Kidney (tissue), 14 donors: Measurements from ENCODE around the gene LILRB4. TPM values are rescaled to one million over a fixed set of nuclear protein-coding genes. Genes with fewer than 3 reads are reported as not detected.
"Not testable (repeated sequence)": the region's sequence is repeated elsewhere in the genome, so short reads cannot be mapped to it uniquely, and the experiment has no call there.

Experiments used
- DNase-seq, 5 donors: peaks; one replicate each; pipeline ENCODE4 v3.0.0-alpha.2; 2013 to 2020
- FAIRE-seq: peaks from 2 replicates; lab custom pipeline; 2012; peaks lifted over from hg19 to GRCh38; lab: Jason Lieb, UNC
- H3K27ac ChIP-seq, 2 donors: one replicate each; pipeline ENCODE4 v1.7.0; 2013; ENCODE audit warnings: low read depth in 2 of 2, low read length in 2 of 2, inconsistent platforms in 1 of 2
- H3K27me3 ChIP-seq: one replicate; pipeline ENCODE4 v1.7.1; 2013; ENCODE audit warnings: low read length, inconsistent platforms; ENCODE audit not compliant: control insufficient read depth, insufficient read depth
- H3K36me3 ChIP-seq, 3 donors: one replicate each; pipeline versions ENCODE4 v1.7.0 to v1.7.1; 2013; ENCODE audit warnings: low read length in 3 of 3, control low read depth in 1 of 3, inconsistent platforms in 1 of 3; ENCODE audit not compliant: insufficient read depth in 3 of 3, control insufficient read depth in 2 of 3
- H3K4me1 ChIP-seq, 3 donors: one replicate each; pipeline versions ENCODE4 v1.7.0 to v1.7.1; 2013; ENCODE audit warnings: low read length in 3 of 3, inconsistent platforms in 1 of 3, low read depth in 1 of 3; ENCODE audit not compliant: control insufficient read depth in 2 of 3, insufficient read depth in 2 of 3
- H3K4me3 ChIP-seq, 3 donors: one replicate each; pipeline versions ENCODE4 v1.7.0 to v1.8.1; 2013; ENCODE audit warnings: low read length in 3 of 3, control low read depth in 1 of 3, inconsistent platforms in 1 of 3
- H3K9ac ChIP-seq, 3 donors: one replicate each; pipeline versions ENCODE4 v1.7.0 to v1.7.1; 2013; ENCODE audit warnings: low read length in 3 of 3, control low read depth in 1 of 3, inconsistent platforms in 1 of 3
- H3K9me3 ChIP-seq, 3 donors: one replicate each; pipeline versions ENCODE4 v1.7.0 to v1.7.1; 2013; ENCODE audit warnings: low read length in 3 of 3, control low read depth in 1 of 3, inconsistent platforms in 1 of 3; ENCODE audit not compliant: control insufficient read depth in 2 of 3, insufficient read depth in 1 of 3
- intact Hi-C: fragments of 100-400 bp; cut with DNase I; formaldehyde crosslinking; loops from one replicate; pipeline ENCODE4 v1.11.1; 2022
- polyA plus RNA-seq: library from polyadenylated mRNA; stranded (reverse); fragments of 350-450 nt; fragmentation: Illumina TruSeq; extraction: RNeasy Lipid Tissue Mini Kit (QIAGEN cat#74804); gene quantifications from one replicate; pipeline ENCODE4 v1.2.3, GENCODE V29; 2014; ENCODE audit warnings: low read depth, low replicate concordance; ENCODE audit not compliant: insufficient read depth
- total RNA-seq: library from RNA; stranded (reverse); fragmentation: NEBNext Ultra II Directional; extraction: Animal tissue kit (Norgen Biotek cat#: 25700); gene quantifications from one replicate; pipeline ENCODE4 v1.2.1, GENCODE V29; 2021
- TF ChIP-seq, protein P1 (sequence below): IDR thresholded peaks from 3 replicates; pipeline ENCODE4 v1.5.1; 2012; ENCODE audit warnings: mild to moderate bottlenecking, moderate library complexity, borderline replicate concordance; ENCODE audit not compliant: insufficient read depth; ENCODE audit errors: extremely low read depth
- donor health status: control.
- donor health status: control.
- donor health status: control.
- donor health status: control.
- donor health status: control.
- donor health status: DM: yes; HTN: yes; CAD: no.
- donor health status: Normal renal cell carcinoma (clear cell type).

Gene LILRB4
- total and polyA plus RNA-seq, 2 donors from 2014 or later: 1.8 to 9.9 TPM

DNA sequence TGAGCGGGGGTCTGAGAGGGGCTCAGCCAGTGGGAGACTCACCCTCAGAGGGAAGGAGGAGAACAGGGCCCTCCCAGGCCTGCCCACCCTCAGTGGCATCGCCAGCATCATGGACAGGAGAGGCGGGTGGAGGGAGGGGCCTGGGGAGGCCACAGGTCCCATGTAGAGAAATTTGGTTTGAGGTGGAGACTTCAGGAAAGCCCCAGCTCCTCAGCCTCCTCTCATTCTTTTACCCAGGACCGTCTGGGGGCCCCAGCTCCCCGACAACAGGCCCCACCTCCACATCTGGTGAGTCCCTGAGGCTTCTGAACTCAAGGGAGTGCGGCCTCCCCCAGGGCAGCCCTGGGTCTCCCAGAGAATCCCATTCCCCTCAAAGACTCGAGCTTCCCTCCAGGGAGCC, 29.4 kb upstream of the LILRB4 start:
- intact Hi-C loops: no loop called here
- FAIRE-seq (no peak), DNase-seq (no peak)
- Histone ChIP-seq H3K9me3 (no peaks in the 10 kb centered on the region), H3K4me1 (no peaks in the 10 kb centered on the region), H3K9ac (no peak overlapping the region), H3K27ac (no peak overlapping the region), H3K36me3 (no peaks in the 10 kb centered on the region), H3K27me3 (no peaks in the 10 kb centered on the region), H3K4me3 (no peak overlapping the region)
- TF ChIP-seq, protein P1, sequence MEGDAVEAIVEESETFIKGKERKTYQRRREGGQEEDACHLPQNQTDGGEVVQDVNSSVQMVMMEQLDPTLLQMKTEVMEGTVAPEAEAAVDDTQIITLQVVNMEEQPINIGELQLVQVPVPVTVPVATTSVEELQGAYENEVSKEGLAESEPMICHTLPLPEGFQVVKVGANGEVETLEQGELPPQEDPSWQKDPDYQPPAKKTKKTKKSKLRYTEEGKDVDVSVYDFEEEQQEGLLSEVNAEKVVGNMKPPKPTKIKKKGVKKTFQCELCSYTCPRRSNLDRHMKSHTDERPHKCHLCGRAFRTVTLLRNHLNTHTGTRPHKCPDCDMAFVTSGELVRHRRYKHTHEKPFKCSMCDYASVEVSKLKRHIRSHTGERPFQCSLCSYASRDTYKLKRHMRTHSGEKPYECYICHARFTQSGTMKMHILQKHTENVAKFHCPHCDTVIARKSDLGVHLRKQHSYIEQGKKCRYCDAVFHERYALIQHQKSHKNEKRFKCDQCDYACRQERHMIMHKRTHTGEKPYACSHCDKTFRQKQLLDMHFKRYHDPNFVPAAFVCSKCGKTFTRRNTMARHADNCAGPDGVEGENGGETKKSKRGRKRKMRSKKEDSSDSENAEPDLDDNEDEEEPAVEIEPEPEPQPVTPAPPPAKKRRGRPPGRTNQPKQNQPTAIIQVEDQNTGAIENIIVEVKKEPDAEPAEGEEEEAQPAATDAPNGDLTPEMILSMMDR: no peak

DNA sequence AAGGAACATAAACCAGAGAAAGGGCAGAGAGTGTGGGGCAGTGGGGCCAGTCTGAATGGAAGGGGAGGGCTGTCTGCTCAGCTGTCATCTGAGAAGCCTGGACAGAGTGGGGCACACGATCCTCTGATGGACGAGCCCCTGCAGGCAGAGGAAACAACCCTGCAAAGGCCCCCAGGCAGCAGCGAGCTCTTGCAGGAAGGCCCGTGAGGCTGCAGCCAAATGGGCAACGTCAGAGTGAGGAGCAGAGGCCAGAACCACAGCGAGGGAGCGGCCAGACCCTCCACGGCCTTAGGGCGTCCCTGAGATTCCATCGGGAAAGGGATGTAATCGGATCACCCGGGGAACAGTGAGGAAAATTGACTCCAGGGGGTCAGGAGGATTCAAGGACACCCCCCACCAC, 26.7 kb upstream of the LILRB4 start:
- FAIRE-seq, H3K4me1 ChIP-seq: not testable (repeated sequence)

DNA sequence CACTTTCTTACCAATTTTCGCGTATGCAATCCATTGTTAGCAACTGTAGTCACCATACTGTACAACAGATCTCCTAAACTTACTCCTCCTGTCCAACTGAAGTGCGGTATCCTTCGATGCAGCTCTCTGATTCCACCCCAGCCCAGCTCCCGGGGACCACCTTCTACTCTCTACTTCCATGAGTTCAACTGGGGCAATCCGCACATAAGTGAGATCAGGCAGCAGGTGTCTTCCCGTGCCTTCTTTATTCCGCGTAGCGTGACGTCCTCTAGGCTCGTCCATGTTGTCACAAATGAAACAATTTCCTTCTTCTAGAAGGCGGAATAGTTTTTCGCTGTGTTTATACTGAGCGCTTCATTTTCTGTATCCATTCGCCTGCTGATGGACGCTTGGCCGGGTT, 24.1 kb upstream of the LILRB4 start:
- no peak overlapping the region for H3K9ac ChIP-seq
- no peaks in the 10 kb centered on the region for H3K4me1 ChIP-seq
- no peak overlapping the region for H3K27ac ChIP-seq
- no peak overlapping the region for H3K4me3 ChIP-seq
- FAIRE-seq (no peak), DNase-seq (no peak)
- TF ChIP-seq, protein P1: no peak
- no peaks in the 10 kb centered on the region for H3K9me3 ChIP-seq
- H3K36me3 ChIP-seq: no peaks in the 10 kb centered on the region
- intact Hi-C loops: no loop called here
- no peaks in the 10 kb centered on the region for H3K27me3 ChIP-seq

More for the DNA sequence above, 26.7 kb upstream of the LILRB4 start:
- H3K27me3 ChIP-seq, H3K9ac ChIP-seq, H3K36me3 ChIP-seq, H3K27ac ChIP-seq, intact Hi-C loops, H3K4me3 ChIP-seq, H3K9me3 ChIP-seq: not testable (repeated sequence)
- peak in 4 of 5 donors; percentile 31 to 61 (median 52) for DNase-seq

DNA sequence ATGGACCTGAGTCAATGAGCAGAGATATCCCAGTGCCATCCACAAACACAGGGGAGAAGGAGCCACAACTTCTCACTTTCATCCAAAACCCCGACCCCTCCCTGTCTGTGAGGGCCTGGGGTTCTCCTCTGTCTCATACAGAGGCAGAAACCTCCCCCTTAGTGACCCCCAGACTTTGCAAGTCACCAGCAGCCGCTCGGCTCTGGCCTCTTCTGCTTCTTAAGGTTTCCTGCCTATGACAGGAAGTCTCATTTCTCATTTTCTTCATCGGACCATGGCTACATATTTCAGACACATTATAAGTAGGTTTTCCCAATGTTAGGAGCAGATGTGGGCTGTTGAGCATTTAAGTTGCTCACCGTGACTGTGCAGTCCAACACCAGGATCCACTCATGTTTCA, 19.8 kb upstream of the LILRB4 start:
- H3K36me3 ChIP-seq, FAIRE-seq, H3K4me1 ChIP-seq, intact Hi-C loops, H3K27me3 ChIP-seq, H3K27ac ChIP-seq, H3K9ac ChIP-seq, H3K4me3 ChIP-seq, H3K9me3 ChIP-seq, DNase-seq: not testable (repeated sequence)

DNA sequence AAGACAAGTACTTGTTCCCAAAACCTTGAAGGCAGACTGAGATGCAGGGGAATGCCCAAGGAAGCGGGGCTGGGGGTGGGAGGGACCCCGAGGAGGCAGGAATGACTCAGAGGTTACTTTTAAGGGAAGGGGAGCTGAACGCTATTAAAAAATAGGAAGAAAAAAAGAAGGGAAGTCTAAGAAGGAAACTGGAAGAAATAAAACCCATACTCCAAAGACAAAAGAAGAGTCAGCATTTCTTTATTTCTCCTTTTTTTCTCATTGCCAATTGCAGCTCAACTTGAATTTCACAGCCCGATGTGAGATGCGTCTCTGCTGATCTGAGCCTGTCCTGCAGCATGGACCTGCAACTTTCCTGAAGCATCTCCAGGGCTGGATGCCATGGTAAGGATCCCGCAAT, 19.2 kb upstream of the LILRB4 start:
- H3K27ac ChIP-seq, H3K4me1 ChIP-seq, H3K9ac ChIP-seq, H3K4me3 ChIP-seq, intact Hi-C loops, H3K27me3 ChIP-seq, FAIRE-seq, DNase-seq, H3K9me3 ChIP-seq, H3K36me3 ChIP-seq: not testable (repeated sequence)
